Right kidney (tissue), 1 donor: ENCODE data around the gene SLC7A8.

Source experiments
- DNase-seq: peaks from one replicate; pipeline ENCODE4 v3.0.0-alpha.2; 2016

SLC7A8 gene

DNA sequence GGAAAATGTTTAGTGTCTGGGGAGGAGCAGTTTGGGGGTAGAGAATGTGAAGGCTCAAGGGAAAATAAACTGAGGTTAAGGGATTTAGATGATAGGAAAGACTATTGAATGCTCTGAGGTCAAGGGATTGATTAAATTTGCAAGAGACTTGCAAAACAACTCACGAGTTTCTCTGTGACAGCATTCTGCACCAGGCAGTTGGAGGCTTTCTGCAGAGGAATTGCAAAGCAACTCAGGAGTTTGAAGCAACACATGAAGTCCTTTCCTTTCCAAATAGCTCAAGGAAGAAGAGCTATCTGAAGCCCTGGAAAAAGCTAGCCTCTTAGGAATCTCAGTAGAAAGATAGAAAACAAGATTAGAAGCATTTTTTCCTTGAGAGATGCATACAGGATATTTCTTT, 23.9 kb downstream of the SLC7A8 start:
- DNase-seq, result no peak

- DNase-seq, result no peak
Measured at GRCh38 chr14:23158779-23159178, 24.7 kb downstream of the SLC7A8 start.

DNA sequence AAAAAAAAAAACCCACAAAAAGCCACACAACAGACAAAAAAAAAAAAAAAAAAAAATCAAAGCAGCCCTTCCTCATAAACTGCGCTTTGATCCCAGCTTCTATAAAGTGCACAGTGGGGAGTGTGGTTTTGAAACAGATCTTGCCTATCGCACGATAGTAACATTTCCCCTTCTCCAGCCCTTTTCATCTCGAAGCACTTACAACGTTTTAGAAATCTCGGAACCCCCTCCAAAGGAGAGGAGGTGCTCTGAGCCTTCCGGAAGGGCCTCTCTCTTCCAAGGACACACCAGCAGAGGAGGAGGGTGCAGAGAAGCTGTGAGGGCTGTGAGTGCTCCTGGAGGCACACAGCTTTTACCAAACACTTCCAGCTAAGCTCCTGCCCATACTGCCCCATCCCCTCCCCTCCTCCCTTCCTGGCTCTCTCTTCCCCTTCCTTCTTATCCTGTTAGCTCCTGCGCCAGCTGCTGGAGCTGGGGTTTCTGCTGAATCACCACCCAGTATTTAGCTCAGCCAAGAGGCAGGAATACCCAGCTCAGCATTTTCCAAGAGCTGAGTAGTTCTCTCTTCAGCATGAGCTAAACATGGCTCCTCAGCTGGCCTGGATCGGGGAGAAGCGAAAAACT, 28.4 kb downstream of the SLC7A8 start:
- peak; percentile 41 for DNase-seq

- peak; percentile 50 for DNase-seq
Measured at GRCh38 chr14:23153851-23154796, 29.3 kb downstream of the SLC7A8 start.

DNA sequence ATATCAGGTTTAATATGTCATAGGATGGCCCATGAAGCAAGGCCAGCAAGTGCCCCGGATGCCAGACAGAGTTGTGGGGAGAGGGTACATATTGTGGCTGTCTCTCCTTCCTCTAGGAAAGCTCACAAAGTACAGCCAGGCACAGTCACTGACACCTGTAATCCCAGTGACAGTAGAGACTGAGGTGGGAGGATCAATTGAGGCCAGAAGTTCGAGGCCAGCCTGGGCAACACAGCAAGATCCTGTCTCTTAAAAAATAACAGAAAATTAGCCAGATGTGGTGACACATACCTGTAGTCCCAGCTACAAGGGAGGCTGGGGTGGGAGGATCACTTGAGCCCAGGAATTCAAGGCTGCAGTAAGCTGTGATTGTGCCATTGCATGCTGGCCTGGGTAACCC, 32.1 kb downstream of the SLC7A8 start:
- DNase-seq, result no peak

- no peak for DNase-seq
Measured at GRCh38 chr14:23149745-23150144, 33.7 kb downstream of the SLC7A8 start.

GRCh38 chr14:23148591-23149249, 34.7 kb downstream of the SLC7A8 start:
- no peak for DNase-seq

- no peak for DNase-seq
Measured at GRCh38 chr14:23147676-23148075, 35.8 kb downstream of the SLC7A8 start.

- no peak for DNase-seq
Measured at GRCh38 chr14:23146980-23147379, 36.5 kb downstream of the SLC7A8 start.

GRCh38 chr14:23146351-23146910, 37.0 kb downstream of the SLC7A8 start:
- DNase-seq, result no peak

GRCh38 chr14:23145794-23146350, 37.6 kb downstream of the SLC7A8 start:
- DNase-seq, result no peak

- DNase-seq, result no peak
Measured at GRCh38 chr14:23143911-23144310, 39.5 kb downstream of the SLC7A8 start.

DNA sequence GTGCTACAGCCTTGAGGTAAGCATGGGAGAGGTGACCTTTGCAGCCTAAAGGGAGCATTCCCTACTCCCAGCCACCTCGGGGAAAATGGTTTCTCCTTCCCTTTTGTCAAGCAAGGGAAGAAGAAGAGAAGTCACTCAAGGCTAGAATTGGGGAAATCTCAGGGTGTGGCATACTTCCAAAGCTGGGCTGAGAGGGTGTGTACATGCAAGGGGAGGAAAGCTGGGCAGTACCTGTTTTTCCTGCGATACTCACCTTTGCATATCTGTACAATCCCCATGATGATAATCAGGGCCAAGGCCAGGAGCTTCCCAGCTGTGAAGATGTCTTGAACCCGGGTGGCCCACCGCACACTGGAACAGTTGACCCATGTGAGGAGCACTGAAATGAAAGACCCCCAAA, 40.6 kb downstream of the SLC7A8 start:
- DNase-seq, result no peak

GRCh38 chr14:23141706-23142444, 41.6 kb downstream of the SLC7A8 start:
- DNase-seq, result no peak

DNA sequence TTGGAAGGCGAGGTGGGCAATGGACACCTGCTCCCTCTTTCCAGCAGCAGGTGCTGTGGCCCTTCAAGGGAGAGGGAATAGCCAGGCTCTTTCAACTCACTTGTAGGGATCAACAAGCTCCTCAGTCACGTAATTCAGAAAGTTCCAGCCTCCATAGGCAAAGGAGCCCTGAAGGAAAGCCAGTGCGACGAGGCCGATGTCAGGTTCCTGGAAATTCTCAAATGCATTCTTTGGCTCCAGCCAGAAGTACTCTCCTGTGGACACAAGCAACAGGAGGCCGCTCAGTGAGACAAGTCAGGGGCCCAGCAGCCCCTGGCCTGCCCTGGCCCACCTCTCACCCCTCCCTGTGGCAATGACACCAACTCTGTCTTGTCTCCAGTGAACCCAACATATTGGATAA, 43.1 kb downstream of the SLC7A8 start:
- DNase-seq, result no peak

DNA sequence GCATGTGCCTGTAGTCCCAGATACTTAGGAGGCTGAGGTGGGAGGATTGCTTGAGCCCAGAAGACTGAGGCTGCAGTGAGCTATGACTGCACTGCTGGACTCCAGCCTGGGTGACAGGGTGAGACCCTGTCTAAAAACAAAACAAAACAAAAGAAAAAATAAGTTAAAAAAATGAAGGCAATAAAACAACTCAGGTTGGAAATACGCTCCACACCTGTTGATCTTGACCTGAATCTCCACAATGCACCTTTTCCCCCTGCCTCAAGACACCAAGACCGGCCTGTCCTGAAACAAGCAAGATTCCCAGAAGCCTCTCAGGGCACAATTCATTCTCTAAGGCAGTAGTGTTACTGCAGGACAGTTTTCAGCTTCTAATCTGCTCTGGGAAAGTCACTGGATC, 43.6 kb downstream of the SLC7A8 start:
- no peak for DNase-seq

DNA sequence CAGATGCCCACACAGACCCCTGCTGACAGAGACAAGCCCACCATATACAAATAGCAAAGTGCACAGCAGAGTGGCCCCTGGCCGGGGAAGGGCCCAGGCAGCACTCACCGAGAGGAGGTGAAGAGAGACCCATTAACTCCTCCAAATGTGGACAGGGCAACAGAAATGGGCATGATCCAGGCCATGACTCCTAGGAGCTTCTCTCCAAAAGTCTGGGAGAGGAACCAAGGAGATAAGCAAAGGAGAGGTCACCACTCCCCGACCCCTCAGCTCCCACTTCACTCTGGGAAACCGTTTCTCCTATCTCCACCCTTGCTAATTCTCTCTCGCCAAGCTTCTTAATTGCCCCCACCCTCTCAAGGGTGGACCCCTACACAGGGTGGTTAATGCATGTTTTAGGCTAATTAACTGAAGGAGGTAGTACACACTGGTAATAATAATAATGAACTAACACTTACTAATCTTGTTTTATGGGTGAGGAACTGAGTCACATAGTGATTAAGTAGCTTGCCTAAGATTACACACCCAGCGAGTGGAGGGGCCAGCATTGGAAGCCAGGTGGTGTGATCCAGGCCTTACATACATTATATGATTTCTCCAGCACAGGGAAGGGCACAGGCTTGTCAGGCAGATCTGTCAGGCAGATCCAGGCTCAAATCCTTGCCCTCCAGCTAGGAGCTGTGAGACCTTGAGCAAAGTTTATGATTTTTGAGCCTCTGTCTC, 45.5 kb downstream of the SLC7A8 start:
- no peak for DNase-seq

- DNase-seq, result no peak
Measured at GRCh38 chr14:23137192-23137812, 46.2 kb downstream of the SLC7A8 start.

- DNase-seq, result no peak
Measured at GRCh38 chr14:23136566-23137133, 46.8 kb downstream of the SLC7A8 start.

DNA sequence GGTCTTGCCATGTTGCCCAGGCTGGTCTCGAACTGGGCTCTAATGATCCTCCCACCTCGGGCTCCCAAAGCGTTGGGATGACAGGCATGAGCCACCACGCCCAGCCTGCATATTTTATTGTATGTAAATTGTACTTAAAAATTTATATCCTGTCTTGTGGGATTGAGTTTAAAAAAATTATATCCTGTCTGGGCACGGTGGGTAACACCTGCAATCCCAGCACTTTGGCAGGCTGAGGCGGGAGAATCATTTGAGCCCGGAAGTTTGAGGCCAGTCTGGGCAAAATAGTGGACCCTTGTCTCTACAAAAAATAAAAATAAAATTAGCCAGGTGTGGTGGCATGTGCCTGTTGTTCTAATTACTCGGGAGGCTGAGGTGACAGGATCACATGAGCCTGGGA, 50.5 kb downstream of the SLC7A8 start:
- DNase-seq, result no peak
